Measurements from ENCODE around the gene NCOA3. TPM values are rescaled to one million over a fixed set of nuclear protein-coding genes. Genes with fewer than 3 reads are reported as not detected.

The NCOA3 gene
- total RNA-seq, 1 experiment from 2014 or later: 96.7 TPM

- intact Hi-C loops (cut with micrococcal nuclease; ENCODE audit: unreplicated experiment): no loop called here
- H3K9me3 Mint-ChIP-seq (ENCODE audit: unreplicated experiment): peaks cover 29% of the 10 kb centered on the region
- peaks cover 57% of the 10 kb centered on the region for H3K36me3 Mint-ChIP-seq (ENCODE audit: insufficient read depth, unreplicated experiment)
- no peak overlapping the region for H3K27ac Mint-ChIP-seq (ENCODE audit: unreplicated experiment)
- DNase-seq: no peak
- H3K4me3 Mint-ChIP-seq (ENCODE audit: unreplicated experiment): no peak overlapping the region
- ChIA-PET POLR2A (interaction anchor here (0.7 kb wide), 1 partner anchor 24 kb away, joined by 3 read pairs; no protein-coding TSS in a partner anchor), CTCF (no interaction called here)
- H3K4me1 Mint-ChIP-seq (ENCODE audit: low read depth, unreplicated experiment): peaks cover 22% of the 10 kb centered on the region
- Histone ChIP-seq H3K27me3 (replicated peaks; ENCODE audit: control insufficient read depth, insufficient read depth, low read length) (no peaks in the 10 kb centered on the region), H3K4me3 (ENCODE audit: low read depth, low read length) (no peak overlapping the region), H3K4me1 (no peaks in the 10 kb centered on the region), H3K9me3 (peaks cover 28% of the 10 kb centered on the region), H3K36me3 (ENCODE audit: control insufficient read depth, insufficient read depth, low read length) (peaks cover 2% of the 10 kb centered on the region; the same call in 1 of the 2 replicates)
- TF ChIP-seq CTCF (IDR thresholded peaks at IDR 0.05; ENCODE audit: insufficient read depth in 1 of 2, low read depth in 1 of 2, low read length in 1 of 2, severe bottlenecking in 1 of 2, unreplicated experiment in 1 of 2): no peak
- BruUV-seq (replicated peaks): no TSS peak
- no peaks in the 10 kb centered on the region for H3K27me3 Mint-ChIP-seq (ENCODE audit: insufficient read depth, unreplicated experiment)
Observed at GRCh38 chr20:47527004-47527800, 25.5 kb downstream of the NCOA3 start.

- Mint-ChIP-seq H3K27me3 (ENCODE audit: insufficient read depth, unreplicated experiment) (no peaks in the 10 kb centered on the region), H3K36me3 (ENCODE audit: insufficient read depth, unreplicated experiment) (peaks cover 41% of the 10 kb centered on the region), H3K27ac (ENCODE audit: unreplicated experiment) (no peak overlapping the region), H3K4me3 (ENCODE audit: unreplicated experiment) (no peak overlapping the region), H3K4me1 (ENCODE audit: low read depth, unreplicated experiment) (peaks cover 16% of the 10 kb centered on the region), H3K9me3 (ENCODE audit: unreplicated experiment) (peaks cover 16% of the 10 kb centered on the region)
- H3K36me3 ChIP-seq (ENCODE audit: control insufficient read depth, insufficient read depth, low read length): peaks cover 2% of the 10 kb centered on the region; the same call in 1 of the 2 replicates
- H3K4me3 ChIP-seq (ENCODE audit: low read depth, low read length): no peak overlapping the region
- no peak for TF ChIP-seq CTCF (IDR thresholded peaks at IDR 0.05; ENCODE audit: insufficient read depth in 1 of 2, low read depth in 1 of 2, low read length in 1 of 2, severe bottlenecking in 1 of 2, unreplicated experiment in 1 of 2)
- CTCF ChIA-PET: interaction anchor here (0.6 kb wide), 1 partner anchor 75 kb away, joined by 3 read pairs; no protein-coding TSS in a partner anchor
- no peak for DNase-seq
- POLR2A ChIA-PET: interaction anchor here (0.6 kb wide), 3 partner anchors 13 to 130 kb away, joined by 4 to 8 read pairs (median 5); no protein-coding TSS in a partner anchor
- no TSS peak for BruUV-seq (replicated peaks)
- intact Hi-C loops (cut with micrococcal nuclease; ENCODE audit: unreplicated experiment): no loop called here
- peaks cover 9% of the 10 kb centered on the region for H3K9me3 ChIP-seq
- H3K27me3 ChIP-seq (replicated peaks; ENCODE audit: control insufficient read depth, insufficient read depth, low read length): no peaks in the 10 kb centered on the region
- no peaks in the 10 kb centered on the region for H3K4me1 ChIP-seq
Observed at GRCh38 chr20:47529840-47530239, 28.2 kb downstream of the NCOA3 start.

- no peak for TF ChIP-seq CTCF (IDR thresholded peaks at IDR 0.05; ENCODE audit: insufficient read depth in 1 of 2, low read depth in 1 of 2, low read length in 1 of 2, severe bottlenecking in 1 of 2, unreplicated experiment in 1 of 2)
- ChIA-PET POLR2A (no interaction called here), CTCF (no interaction called here)
- Histone ChIP-seq H3K9me3 (peaks cover 8% of the 10 kb centered on the region), H3K4me1 (no peaks in the 10 kb centered on the region), H3K4me3 (ENCODE audit: low read depth, low read length) (no peak overlapping the region), H3K27me3 (replicated peaks; ENCODE audit: control insufficient read depth, insufficient read depth, low read length) (no peaks in the 10 kb centered on the region), H3K36me3 (ENCODE audit: control insufficient read depth, insufficient read depth, low read length) (peaks cover 4% of the 10 kb centered on the region)
- Mint-ChIP-seq H3K4me3 (ENCODE audit: unreplicated experiment) (no peak overlapping the region), H3K9me3 (ENCODE audit: unreplicated experiment) (peaks cover 16% of the 10 kb centered on the region), H3K27ac (ENCODE audit: unreplicated experiment) (no peak overlapping the region), H3K36me3 (ENCODE audit: insufficient read depth, unreplicated experiment) (peaks cover 42% of the 10 kb centered on the region), H3K4me1 (ENCODE audit: low read depth, unreplicated experiment) (peaks cover 16% of the 10 kb centered on the region), H3K27me3 (ENCODE audit: insufficient read depth, unreplicated experiment) (no peaks in the 10 kb centered on the region)
- intact Hi-C loops (cut with micrococcal nuclease; ENCODE audit: unreplicated experiment): no loop called here
- DNase-seq: no peak
- BruUV-seq (replicated peaks): no TSS peak
Observed at GRCh38 chr20:47531458-47531857, 29.8 kb downstream of the NCOA3 start.
